H54 (cell line): ENCODE data around the gene PDCD4.

ENCODE experiments used
- DNase-seq: peaks from one replicate; pipeline ENCODE4 v3.0.0; 2011; ENCODE audit warnings: low spot score, mixed read lengths; ENCODE audit not compliant: insufficient read length
- FAIRE-seq: peaks from 3 replicates; lab custom pipeline; 2011; peaks lifted over from hg19 to GRCh38; lab: Jason Lieb, UNC
- POLR2A ChIP-seq: IDR thresholded peaks from 2 replicates; pipeline ENCODE4 v1.6.1; 2011; ENCODE audit warnings: low read depth, mild to moderate bottlenecking, low read length

Gene PDCD4

DNA sequence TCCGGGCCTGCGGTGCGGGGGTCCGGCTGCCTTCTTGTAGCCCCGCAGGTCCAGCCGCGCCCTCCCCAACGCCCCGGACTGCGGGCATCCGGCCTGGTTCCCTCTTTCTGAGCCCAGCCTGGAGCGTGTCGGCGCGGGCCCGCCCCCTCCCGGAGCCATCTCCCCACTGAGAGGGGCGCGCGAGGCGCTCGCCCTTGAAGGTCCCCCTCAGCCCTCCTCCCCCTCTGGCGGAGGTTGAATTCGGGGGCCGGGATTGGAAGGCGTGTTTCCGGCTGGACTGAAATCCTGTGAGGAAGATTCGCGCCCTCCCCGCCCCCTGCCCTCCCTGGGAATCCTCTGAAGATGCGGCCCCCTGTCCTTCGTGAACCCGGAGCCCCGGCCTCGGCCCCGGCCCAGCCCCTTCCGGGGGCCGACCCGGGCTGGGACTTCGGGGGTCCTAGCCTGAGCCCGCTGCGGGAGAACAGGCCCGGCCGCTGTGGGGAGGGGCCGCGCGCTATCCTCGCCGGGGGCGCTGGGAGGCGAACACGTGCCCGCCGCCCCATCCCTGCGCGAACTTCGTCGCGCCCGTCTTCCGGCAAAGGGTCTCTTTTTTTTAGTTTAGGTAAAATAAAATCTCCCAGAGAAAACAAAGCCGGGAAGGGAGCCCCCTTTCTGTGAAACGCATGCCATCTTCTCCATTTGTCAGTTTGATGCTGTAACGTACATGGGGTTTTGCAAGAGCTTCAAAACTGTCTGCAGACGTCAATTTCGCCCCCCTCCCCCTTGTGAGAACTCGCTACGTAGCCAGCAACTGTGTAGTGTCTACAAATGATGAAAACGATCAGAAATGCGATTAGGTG lies 636 bp downstream of the PDCD4 start:
- no peak; the same call in 1 of the 2 replicates for TF ChIP-seq POLR2A
- FAIRE-seq = no peak
- DNase-seq = peak; percentile 22

GRCh38 chr10:110872984-110873923 lies 1.5 kb downstream of the PDCD4 start:
- no peak for FAIRE-seq
- TF ChIP-seq POLR2A = no peak
- no peak for DNase-seq

- no peak for DNase-seq
- TF ChIP-seq POLR2A = no peak
- no peak for FAIRE-seq
Measured at GRCh38 chr10:110873951-110874350, 2.2 kb downstream of the PDCD4 start.

- no peak for FAIRE-seq
Measured at GRCh38 chr10:110876000-110876399, 4.3 kb downstream of the PDCD4 start.

DNA sequence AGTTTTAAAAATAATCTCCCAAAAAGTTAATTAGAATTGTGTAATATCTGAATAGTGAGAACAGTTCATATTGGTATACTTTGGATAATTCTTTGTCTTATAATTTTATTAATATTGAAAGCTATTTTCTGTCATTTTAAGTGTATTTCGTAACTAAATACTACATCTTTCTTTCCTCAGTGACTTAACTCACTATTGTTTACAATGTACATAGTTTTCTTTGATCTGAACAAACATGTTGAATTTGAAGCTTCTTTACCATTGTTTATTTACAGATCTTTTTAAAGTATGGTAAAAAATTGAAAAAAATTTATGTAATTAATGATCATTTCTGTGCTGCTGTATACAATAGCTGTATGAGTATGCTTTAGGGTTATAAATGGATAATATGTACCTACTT lies 5.1 kb downstream of the PDCD4 start:
- DNase-seq (no peak), FAIRE-seq (no peak)
- TF ChIP-seq POLR2A = no peak

More at GRCh38 chr10:110876000-110876399, 4.3 kb downstream of the PDCD4 start:
- no peak for TF ChIP-seq POLR2A
- DNase-seq = no peak

DNA sequence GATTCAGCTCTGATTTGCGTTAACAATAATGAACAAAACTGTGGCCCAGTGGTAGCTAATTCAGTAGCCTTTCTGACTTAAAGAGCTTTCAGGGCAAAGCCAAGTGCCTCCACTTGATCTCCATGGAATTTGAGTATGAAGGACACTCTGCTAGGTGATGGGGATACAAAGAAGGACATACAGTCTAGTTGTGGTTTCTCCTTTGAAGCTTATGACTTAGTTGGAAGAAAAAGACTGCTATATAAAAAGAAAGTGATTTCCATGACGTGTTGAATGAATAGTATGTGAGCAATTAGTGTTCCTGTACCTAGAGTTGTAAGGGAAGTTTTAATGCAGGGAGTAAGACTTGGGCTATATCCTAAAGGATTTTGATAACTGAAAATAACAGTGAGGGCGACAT lies 8.3 kb downstream of the PDCD4 start:
- FAIRE-seq (no peak), DNase-seq (no peak)
- no peak for TF ChIP-seq POLR2A

GRCh38 chr10:110881247-110881646 lies 9.5 kb downstream of the PDCD4 start:
- no peak for TF ChIP-seq POLR2A
- DNase-seq = no peak
- no peak for FAIRE-seq

DNA sequence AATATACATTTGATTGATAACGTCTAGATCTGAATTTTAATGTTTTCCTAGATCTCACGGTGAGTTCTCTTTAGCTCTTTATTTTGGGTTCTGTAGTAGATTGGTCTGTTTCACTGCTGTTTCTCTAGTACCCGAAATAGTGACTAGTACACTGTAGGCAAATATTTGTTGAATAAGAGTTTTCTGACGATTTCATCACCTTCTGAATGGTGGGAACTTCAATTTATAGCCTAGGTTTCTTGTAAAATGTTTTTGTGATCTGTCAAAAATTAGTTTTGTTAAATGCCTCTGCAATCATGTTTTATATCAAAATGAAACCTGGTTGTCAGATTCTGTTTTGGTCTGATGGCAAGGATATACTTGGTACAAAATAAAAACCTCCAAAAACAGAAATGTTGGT lies 10.2 kb downstream of the PDCD4 start:
- FAIRE-seq (no peak), DNase-seq (no peak)
- no peak for TF ChIP-seq POLR2A

- FAIRE-seq = no peak
Measured at GRCh38 chr10:110883924-110884323, 12.2 kb downstream of the PDCD4 start.

DNA sequence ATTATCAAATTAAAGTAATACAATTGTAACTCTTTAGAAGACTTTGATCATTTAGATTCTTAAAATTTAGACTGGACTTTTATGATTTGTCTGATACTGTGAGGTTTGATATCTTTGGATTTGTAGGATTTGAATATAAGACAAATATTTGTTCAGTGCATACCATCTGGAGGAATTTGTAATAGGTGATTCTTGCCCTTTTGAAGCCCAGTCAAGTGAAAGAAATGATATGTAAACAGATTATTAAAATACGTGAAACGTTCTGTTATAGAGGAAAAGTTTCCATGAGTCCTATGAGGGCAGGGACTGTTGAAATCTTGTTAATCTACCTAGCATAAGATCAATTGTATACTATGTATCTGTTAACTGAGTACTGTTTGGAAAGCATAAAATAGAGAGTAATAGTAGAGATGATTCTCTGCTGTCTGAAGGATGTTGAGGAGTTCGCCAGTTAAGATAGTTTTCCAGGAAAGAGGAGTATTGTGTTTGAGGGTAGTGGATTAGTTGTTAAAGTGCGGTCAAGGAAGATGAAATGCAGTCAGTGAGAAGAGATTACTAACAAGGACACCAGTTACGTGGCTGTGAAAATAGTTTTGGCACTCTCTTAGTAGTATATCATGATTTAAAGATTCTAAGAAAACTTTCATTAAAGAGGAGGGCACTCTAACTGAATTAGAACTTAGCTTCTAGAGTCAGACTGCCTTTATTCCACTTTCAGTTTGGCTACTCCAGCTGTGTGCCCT lies 14.4 kb downstream of the PDCD4 start:
- FAIRE-seq = no peak
- TF ChIP-seq POLR2A = no peak
- no peak for DNase-seq

More at GRCh38 chr10:110883924-110884323, 12.2 kb downstream of the PDCD4 start:
- DNase-seq = no peak
- TF ChIP-seq POLR2A = no peak

GRCh38 chr10:110887560-110887959 lies 15.8 kb downstream of the PDCD4 start:
- FAIRE-seq (no peak), DNase-seq (no peak)
- no peak for TF ChIP-seq POLR2A

DNA sequence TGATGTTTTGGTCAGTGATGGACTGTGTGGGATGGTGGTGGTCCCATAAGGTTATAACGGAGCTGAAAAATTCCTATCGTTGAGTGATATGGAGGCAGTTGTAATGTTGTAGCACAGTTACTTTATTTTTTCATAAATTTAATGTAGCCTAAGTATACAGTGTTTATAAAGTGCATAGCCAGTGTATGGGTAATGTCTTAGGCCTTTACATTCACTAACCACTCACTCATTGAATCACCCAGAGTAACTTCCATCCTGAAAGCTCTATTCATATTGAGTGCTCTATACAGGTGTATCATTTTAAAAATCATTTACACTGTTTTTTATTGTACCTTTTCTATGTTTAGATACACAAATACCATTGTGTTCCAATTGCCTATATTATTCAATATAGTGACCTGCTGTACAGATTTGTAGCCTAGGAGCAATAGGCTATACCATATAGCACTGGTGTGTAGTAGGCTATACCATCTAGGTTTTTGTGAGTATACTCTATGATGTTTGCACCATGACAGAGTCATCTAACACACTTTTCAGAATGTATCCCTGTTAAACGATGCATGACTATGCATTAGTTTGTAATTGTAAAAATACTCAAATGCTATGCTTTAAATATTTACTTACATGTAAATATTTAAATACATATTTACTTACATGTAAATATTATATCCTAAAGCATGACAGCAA lies 21.0 kb downstream of the PDCD4 start:
- DNase-seq = no peak
- TF ChIP-seq POLR2A = no peak
- no peak for FAIRE-seq
